ENCODE results near the gene PROX1.

- TF ChIP-seq CTCF (IDR thresholded peaks at IDR 0.05) (no peak), POLR2A (IDR thresholded peaks at IDR 0.05) (no peak)
These were observed 80.3 kb downstream of the PROX1 start for GRCh38 chr1:214067853-214068703.
